Stomach smooth muscle (tissue), 2 donors: Measurements from ENCODE around the gene NKX2-1.

Experiments
- H3K27ac ChIP-seq: one replicate; pipeline ENCODE4 v1.7.0; 2013; ENCODE audit warnings: mild to moderate bottlenecking, low read length, inconsistent platforms
- H3K27me3 ChIP-seq, 2 donors: one replicate each; pipeline ENCODE4 v1.7.0; 2013; ENCODE audit warnings: low read length in 2 of 2; ENCODE audit not compliant: insufficient read depth in 2 of 2, control insufficient read depth in 1 of 2
- H3K36me3 ChIP-seq, 2 donors: one replicate each; pipeline ENCODE4 v1.7.0; 2013; ENCODE audit warnings: low read length in 2 of 2; ENCODE audit not compliant: control insufficient read depth in 2 of 2, insufficient read depth in 2 of 2
- H3K4me1 ChIP-seq: one replicate; pipeline ENCODE4 v1.7.0; 2013; ENCODE audit warnings: low read length; ENCODE audit not compliant: control insufficient read depth, insufficient read depth
- H3K4me3 ChIP-seq, 2 donors: one replicate each; pipeline ENCODE4 v1.7.0; 2013; ENCODE audit warnings: low read length in 2 of 2
- H3K9ac ChIP-seq, 2 donors: one replicate each; pipeline ENCODE4 v1.7.0; 2013; ENCODE audit warnings: low read length in 2 of 2, mild to moderate bottlenecking in 1 of 2
- H3K9me3 ChIP-seq, 2 donors: one replicate each; pipeline ENCODE4 v1.7.0; 2013; ENCODE audit warnings: low read length in 2 of 2; ENCODE audit not compliant: control insufficient read depth in 2 of 2
- donor health status: healthy.
- donor health status: Pancreatic carcinoma.

Gene NKX2-1

GRCh38 chr14:36517242-36518030 is 2.6 kb downstream of the NKX2-1 start:
- Histone ChIP-seq H3K9ac (no peak overlapping the region), H3K9me3 (no peaks in the 10 kb centered on the region), H3K4me1 (peaks cover 34% of the 10 kb centered on the region), H3K36me3 (no peaks in the 10 kb centered on the region), H3K27ac (no peak overlapping the region), H3K4me3 (no peak overlapping the region), H3K27me3 (peaks cover 62 to 87% of the 10 kb centered on the region in 2 donors)

GRCh38 chr14:36516719-36517241 is 3.3 kb downstream of the NKX2-1 start:
- peaks cover 30% of the 10 kb centered on the region for H3K4me1 ChIP-seq
- no peaks in the 10 kb centered on the region for H3K9me3 ChIP-seq
- H3K4me3 ChIP-seq = no peak overlapping the region
- H3K9ac ChIP-seq = no peak overlapping the region
- no peak overlapping the region for H3K27ac ChIP-seq
- H3K27me3 ChIP-seq = peaks cover 62 to 87% of the 10 kb centered on the region in 2 donors
- no peaks in the 10 kb centered on the region for H3K36me3 ChIP-seq

DNA sequence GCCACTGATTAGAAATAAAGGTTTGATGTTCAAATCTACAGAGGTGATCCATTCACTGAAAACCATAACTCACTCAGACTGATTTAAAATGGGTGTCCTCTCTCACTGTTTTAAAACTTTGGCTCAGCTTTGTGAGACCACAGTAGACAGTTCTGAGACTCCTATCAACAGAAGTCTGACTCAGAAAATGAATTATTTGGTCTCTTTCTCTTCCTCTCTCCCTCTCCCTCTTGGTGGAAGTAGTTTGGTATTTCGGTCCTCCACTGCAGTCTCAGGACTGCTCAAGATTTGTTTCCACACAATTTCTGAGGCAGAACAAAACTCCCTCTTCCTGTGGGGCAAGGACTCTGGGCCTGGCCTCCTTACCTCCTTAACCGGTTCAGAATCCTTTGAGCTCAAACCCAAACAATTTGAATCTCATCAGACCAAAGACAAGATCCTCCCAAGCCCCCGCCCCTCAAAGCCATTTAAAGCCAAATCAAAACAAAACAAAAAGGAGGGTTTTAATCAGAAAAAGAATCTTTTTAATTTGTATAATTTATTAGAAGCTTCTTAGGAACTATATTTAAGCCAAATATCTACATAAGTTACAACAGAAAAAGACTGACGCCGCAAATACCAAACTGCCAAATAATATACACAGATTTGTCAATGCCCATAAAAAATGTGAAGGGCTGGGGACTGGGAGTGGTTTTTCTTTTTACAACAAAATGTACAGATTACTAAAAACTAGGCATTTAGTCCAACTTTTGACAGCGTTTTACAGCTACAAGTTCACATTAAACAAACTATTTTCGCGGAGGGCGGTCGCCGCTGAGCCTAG is 3.9 kb downstream of the NKX2-1 start:
- Histone ChIP-seq H3K4me1 (peaks cover 24% of the 10 kb centered on the region), H3K36me3 (no peaks in the 10 kb centered on the region), H3K9ac (no peak overlapping the region), H3K27ac (no peak overlapping the region), H3K27me3 (peaks cover 59 to 82% of the 10 kb centered on the region in 2 donors), H3K4me3 (no peak overlapping the region), H3K9me3 (no peaks in the 10 kb centered on the region)

DNA sequence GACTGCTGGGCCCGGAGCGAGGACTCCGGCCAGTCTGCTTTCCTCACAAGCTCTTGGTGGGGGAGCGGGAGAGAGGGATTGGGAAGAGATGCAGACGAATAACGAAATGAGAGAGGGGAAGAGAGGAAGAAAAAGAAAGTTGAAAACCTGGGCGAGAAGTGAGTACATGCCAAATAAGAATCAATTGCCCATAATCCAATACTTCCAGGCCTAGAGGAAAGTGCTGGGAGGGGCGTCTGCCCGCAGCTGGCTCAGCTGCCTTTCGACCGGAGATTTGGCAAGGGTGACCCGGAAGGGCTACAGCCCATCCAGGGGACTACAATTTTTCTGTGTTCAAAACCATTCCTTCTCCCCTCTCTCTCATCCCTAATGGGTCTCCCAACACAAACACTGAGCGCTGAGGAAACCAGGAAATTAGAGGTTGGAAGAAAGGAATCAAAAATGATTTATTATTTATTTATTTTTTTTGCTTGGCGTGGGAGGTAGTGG is 4.9 kb downstream of the NKX2-1 start:
- Histone ChIP-seq H3K9me3 (no peaks in the 10 kb centered on the region), H3K27ac (no peak overlapping the region), H3K9ac (no peak overlapping the region), H3K36me3 (no peaks in the 10 kb centered on the region), H3K27me3 (peaks cover 62 to 82% of the 10 kb centered on the region in 2 donors), H3K4me1 (peaks cover 16% of the 10 kb centered on the region), H3K4me3 (no peak overlapping the region)

- no peak overlapping the region for H3K9ac ChIP-seq
- no peak overlapping the region for H3K4me3 ChIP-seq
- H3K9me3 ChIP-seq = no peaks in the 10 kb centered on the region
- no peaks in the 10 kb centered on the region for H3K36me3 ChIP-seq
- H3K4me1 ChIP-seq = peaks cover 14% of the 10 kb centered on the region
- H3K27me3 ChIP-seq = peaks cover 64 to 83% of the 10 kb centered on the region in 2 donors
- no peak overlapping the region for H3K27ac ChIP-seq
Observed at GRCh38 chr14:36514278-36515104, 5.5 kb downstream of the NKX2-1 start.

GRCh38 chr14:36513451-36514277 is 6.4 kb downstream of the NKX2-1 start:
- Histone ChIP-seq H3K4me3 (no peak overlapping the region), H3K9me3 (no peaks in the 10 kb centered on the region), H3K9ac (no peak overlapping the region), H3K27me3 (peaks cover 68 to 81% of the 10 kb centered on the region in 2 donors), H3K36me3 (no peaks in the 10 kb centered on the region), H3K4me1 (peaks cover 6% of the 10 kb centered on the region), H3K27ac (no peak overlapping the region)

GRCh38 chr14:36513012-36513420 is 7.0 kb downstream of the NKX2-1 start:
- Histone ChIP-seq H3K36me3 (no peaks in the 10 kb centered on the region), H3K4me1 (peaks cover 2% of the 10 kb centered on the region), H3K27me3 (peaks cover 70 to 82% of the 10 kb centered on the region in 2 donors), H3K9me3 (no peaks in the 10 kb centered on the region), H3K4me3 (no peak overlapping the region), H3K9ac (no peak overlapping the region), H3K27ac (no peak overlapping the region)

GRCh38 chr14:36512585-36513003 is 7.4 kb downstream of the NKX2-1 start:
- no peak overlapping the region for H3K4me3 ChIP-seq
- no peaks in the 10 kb centered on the region for H3K9me3 ChIP-seq
- peaks cover 68 to 87% of the 10 kb centered on the region in 2 donors for H3K27me3 ChIP-seq
- H3K9ac ChIP-seq = no peak overlapping the region
- no peaks in the 10 kb centered on the region for H3K36me3 ChIP-seq
- H3K4me1 ChIP-seq = peaks cover 1% of the 10 kb centered on the region
- H3K27ac ChIP-seq = no peak overlapping the region

DNA sequence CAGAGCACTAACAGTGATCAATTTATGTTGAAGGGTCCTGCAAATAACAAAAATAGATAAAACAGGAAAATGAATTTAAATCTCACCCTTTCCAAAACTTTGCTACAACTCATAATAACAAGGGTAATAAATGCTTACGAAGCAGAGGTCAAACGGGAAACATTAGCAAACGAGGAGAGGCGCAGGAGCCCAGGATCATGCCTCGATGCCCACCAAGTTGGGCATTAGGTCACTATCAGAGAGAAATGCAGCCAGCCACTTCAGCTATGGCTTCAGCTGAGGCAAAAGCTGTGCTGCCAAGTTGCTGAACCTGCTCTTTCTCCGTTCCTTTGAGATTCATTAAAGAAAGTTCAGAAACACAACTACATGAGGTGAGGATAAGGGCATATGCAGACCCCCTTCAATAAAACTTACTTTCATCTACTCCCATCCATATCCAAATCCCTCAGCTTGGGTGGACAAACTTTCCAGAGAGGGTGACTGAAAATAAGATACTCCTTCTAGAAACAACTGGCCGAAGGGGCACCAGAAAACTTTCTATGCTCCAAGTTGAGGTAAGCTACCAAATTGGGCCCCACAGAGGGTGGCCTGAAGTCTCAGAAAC is 7.9 kb downstream of the NKX2-1 start:
- Histone ChIP-seq H3K27me3 (peaks cover 71 to 89% of the 10 kb centered on the region in 2 donors), H3K36me3 (no peaks in the 10 kb centered on the region), H3K27ac (no peak overlapping the region), H3K4me1 (no peaks in the 10 kb centered on the region), H3K9ac (no peak overlapping the region), H3K4me3 (no peak overlapping the region), H3K9me3 (no peaks in the 10 kb centered on the region)
